ENCODE measurements around the gene CEP162.

Gene CEP162

DNA sequence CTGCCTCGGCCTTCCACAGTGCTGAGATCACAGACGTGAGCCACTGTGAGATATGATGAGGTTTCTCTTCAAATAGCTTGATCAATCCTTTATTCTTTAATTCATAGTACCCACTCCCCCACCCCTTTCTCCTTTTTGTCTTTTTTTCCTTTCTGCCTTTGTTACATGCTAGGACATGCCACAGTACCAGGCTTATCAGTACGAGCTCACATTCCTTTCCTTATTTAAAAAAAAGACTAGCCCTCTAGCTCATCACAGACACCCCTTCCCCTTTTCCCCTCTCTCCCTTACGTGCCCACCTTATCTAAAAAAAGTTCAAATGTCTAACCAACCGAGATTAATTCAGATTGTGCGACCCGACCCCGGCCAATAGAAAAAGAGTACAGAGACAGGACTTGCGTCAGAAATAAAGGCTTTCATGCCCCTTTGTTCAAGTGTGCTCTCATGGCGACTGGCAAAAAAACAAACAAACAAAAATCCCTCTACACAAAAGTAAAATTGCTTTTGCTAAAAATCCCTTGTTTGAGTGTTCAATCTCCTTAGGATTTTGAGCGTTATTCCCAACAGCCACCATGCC is 144.7 kb downstream of the CEP162 start:
- no peak for DNase-seq

DNA sequence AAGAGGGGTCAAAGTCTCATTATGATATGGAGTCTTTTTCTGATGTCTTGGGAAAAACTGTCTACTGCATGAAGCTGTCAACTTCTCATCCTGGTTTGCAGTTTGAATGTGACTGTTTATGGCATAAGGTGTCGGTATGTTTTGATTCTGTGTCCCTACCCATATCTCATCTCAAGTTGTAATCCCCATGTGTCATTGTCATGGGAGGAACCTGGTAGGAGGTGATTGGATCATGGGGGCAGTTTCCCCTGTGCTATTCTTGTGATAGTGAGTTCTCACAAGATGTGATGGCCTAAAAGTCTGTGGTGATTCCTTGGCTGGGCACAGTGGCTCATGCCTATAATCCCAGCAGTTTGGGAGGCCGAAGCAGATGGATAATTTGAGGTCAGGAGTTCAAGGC is 146.2 kb downstream of the CEP162 start:
- DNase-seq = no peak

DNA sequence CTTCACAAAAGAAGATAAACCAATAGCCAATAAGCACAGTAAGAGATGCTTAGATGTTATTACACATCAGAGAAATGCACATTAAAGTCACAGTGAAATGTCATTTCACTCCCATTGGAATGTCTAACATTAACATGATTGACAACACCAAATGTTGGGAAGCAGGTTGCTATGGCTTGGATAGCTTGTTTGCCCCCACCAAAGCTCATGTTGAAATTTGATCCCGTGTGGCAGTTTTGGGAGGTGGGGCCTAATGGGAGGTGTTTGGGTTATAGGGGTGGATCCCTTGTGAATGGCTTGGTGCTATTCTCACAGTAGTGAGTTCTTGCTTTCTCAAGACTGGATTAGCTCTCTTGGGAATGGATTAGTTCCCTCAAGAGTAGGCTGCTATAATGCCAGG is 149.1 kb downstream of the CEP162 start:
- no peak for DNase-seq

- no peak for DNase-seq
Observed at GRCh38 chr6:84077645-84078044, 149.8 kb downstream of the CEP162 start.

DNA sequence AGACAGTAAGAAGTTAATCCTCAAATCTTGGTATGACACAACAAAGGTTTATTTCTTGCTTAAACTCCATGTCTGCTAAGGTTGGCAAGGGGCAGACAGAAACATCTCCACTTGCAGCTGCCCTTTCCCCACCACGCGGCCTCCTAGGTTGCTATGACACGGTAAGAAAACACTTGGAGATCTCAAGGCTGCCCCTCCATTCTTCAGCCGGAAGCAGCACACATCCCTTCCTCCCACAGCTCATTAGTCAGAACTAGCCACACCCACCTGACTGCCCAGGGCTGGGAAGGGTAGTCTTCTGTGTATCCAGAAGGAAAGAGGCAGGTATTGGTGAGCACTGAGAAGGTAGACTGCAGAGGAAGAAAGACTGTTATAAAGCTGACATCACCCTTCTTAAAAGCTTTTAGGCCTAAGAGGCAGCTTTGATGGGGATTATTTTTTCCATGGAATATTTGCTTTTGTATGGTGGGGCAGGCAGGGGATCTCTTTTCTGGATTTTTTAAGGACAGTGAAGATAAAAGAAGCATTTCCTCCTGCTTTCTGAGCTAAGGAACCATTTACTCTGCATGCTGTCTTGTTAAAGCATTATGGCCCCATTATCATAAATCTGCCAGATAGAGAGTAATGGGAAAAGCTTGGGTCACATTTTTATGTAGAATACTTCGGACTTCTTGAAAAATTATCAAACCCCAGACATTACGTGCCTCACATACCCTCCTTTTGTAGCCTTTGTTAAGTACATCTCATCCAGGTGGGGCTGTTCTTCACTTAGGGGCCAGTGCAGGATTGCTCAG is 152.3 kb downstream of the CEP162 start:
- no peak for DNase-seq
